Skin epidermis (tissue), 12 donors: ENCODE measurements around the gene KIF5B.
"Not testable (repeated sequence)": the region's sequence is repeated elsewhere in the genome, so short reads cannot be mapped to it uniquely, and the experiment has no call there.

ENCODE experiments used
- H3K27ac ChIP-seq, 21 experiments: fragments of 200-600 bp; sonication (generic) in 11 of 21; one replicate each; pipeline ENCODE4 v1.5.0; 2020; ENCODE audit warnings: mild to moderate bottlenecking in 3 of 21, inconsistent platforms in 2 of 21, moderate library complexity in 2 of 21
- H3K4me3 ChIP-seq, 7 experiments: fragments of 200-600 bp; sonication (generic) in 2 of 7; one replicate each; pipeline ENCODE4 v1.5.0; 2020; ENCODE audit warnings: inconsistent platforms in 2 of 7, mild to moderate bottlenecking in 2 of 7, moderate library complexity in 1 of 7

Gene KIF5B

DNA sequence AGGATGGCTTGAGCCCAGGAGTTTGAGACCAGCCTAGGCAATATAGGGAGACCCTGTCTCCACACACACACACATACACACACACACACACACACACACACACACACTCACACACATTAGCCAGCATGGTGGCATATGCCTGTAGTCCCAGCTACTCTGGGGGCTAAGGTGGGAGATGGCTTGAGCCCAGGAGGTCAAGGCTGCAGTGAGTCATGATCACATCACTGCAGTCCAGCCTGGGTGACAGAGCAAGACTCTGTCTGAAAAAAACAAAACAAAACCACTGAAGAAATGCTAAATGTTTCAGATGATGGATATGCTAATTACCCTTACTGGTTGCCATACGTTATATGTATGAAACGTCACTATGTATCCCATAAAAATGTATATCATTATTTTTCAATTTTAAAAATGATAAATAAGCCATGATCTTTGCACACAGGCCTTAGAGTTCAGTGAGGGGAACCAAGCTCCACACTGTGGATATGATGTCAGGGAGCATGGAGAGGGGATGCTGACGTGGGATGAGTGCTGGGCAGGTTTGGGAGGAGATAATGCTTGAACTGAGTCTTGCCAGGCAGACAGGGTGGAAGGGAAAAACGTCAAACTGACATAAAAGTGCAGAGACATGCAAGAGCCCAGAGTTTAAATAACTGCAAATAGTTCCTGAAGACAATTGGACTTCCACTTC, 81.6 kb downstream of the KIF5B start:
- Histone ChIP-seq H3K27ac (no peak overlapping the region), H3K4me3 (no peak overlapping the region)

DNA sequence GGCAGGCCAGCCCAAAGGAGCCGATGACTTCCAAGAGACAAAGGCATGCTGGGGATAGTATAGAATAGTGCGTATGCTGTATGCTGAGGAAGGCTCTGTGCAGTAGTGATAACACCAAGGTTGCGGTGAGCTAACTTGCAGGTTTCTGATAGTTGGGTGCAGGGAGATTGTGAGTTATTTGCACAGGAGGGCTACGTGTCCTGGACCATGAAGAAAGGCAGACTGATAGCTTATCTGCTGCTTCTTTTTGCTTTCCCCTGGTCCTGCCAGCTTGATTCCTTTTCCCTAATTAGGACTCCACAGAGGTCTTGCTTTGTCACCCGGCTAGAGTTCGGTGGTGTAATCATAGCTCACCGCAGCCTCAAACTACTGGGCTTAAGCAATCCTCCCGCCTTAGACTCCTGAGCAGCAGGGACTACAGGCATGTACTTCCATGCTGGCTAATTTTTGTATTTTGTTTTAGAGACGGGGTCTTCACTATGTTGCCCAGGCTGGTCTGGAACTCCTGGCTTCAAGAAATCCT, 83.6 kb downstream of the KIF5B start:
- no peak overlapping the region for H3K4me3 ChIP-seq
- H3K27ac ChIP-seq: no peak overlapping the region

DNA sequence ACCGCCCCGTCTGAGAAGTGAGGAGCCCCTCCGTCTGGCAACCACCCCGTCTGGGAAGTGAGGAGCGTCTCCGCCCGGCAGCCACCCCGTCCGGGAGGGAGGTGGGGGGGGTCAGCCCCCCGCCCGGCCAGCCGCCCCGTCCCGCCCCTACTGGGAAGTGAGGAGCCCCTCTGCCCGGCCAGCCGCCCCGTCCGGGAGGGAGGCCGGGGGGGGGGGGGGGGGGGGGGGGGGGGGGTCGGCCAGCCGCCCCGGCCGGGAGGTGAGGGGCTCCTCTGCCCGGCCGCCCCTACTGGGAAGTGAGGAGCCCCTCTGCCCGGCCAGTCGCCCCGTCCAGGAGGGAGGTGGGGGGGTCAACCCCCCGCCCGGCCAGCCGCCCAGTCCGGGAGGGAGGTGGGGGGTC, 86.4 kb downstream of the KIF5B start:
- not testable (repeated sequence) for H3K27ac ChIP-seq, H3K4me3 ChIP-seq

DNA sequence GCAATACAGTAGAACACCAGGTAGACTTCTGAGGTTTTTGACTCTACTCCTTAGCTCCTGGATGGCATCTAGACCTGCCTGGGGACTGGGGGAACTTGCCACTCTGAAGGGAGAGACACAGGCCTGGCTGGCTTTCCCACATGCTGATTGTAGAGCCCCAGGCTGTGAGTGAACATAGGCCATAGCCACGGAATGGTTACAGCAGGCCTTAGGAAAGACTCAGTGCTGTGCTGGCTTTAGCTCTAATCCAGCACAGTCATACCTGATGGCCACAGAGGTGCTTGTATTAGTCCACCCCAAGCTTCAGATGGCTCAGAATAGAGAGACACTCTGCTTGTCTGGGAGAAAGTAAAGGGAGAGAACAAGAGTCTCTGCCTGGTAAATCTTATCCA, 92.6 kb downstream of the KIF5B start:
- Histone ChIP-seq H3K27ac (no peak overlapping the region), H3K4me3 (no peak overlapping the region)

DNA sequence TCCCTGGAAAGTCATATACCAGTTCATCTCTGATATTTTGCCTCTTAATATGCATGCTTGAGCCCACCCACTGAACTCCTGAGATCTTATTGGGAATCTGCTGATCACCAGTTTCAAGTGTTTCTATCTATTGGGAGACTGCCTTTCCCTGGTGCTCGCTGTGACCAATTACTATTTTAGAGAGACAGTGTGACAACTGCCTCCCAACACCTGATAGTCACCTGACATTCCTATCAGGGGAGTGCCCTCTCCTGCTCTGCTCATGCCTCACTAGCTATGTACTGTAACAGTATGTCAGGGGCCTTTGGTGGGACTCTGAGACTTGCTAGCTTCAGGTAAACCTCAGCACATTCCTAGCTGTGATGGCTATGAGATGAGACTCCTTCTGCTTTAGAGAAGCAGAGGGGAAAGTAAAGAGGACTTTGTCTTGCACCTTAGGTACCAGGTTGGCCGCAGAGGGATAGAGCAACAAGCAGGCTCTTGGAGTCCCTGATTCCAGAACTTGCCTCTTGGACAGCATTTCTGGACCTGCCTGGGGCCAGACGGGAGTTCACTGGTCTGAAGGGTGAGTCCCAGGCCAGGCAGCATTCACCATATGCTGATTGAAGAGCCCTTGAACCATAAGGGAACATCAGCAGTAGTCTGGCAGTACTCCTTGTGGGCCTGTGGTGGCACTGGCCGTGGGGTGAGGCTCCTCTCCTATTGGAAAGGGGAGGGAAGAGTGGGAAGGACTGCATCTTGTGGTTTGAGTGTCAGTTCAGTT, 93.2 kb downstream of the KIF5B start:
- no peak overlapping the region for H3K27ac ChIP-seq
- no peak overlapping the region for H3K4me3 ChIP-seq

DNA sequence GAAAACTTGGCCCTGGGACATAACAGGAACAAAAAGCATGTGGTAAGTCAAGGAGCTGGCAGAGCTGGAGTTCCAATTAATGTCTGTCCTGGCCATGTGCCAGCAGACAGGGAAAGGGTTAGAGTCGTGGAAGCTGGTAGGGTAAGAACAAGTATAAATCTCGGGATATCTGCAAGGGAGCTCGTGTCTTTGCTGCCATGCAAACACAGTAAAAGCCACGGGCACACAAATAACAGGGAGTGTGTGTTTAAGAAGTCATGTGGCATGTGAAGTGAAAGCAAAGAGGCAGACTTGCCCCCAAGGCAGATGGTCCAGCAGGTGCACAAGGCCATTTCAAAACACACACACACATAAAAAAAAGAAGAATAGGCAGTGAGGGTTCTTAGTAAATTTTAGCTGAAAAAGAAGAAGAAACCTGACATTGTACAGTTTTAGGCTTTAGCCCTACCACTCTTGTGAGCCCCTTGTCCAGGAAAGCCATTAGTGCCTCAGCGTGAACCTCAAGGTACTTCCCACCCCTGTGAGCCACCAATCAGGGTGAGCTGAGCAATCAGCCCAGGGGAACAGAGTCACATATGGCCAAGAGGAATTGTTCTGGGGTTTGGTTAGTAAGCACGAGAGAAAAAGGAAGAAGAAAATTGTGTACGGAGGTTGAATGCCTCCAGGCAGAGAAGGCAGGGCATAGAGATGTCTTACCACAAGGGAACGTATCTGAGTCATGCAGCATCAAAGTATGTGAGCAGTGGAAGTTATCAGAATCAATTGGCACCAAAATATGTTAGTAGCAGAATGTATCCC, 94.7 kb downstream of the KIF5B start:
- Histone ChIP-seq H3K27ac (no peak overlapping the region), H3K4me3 (no peak overlapping the region)

DNA sequence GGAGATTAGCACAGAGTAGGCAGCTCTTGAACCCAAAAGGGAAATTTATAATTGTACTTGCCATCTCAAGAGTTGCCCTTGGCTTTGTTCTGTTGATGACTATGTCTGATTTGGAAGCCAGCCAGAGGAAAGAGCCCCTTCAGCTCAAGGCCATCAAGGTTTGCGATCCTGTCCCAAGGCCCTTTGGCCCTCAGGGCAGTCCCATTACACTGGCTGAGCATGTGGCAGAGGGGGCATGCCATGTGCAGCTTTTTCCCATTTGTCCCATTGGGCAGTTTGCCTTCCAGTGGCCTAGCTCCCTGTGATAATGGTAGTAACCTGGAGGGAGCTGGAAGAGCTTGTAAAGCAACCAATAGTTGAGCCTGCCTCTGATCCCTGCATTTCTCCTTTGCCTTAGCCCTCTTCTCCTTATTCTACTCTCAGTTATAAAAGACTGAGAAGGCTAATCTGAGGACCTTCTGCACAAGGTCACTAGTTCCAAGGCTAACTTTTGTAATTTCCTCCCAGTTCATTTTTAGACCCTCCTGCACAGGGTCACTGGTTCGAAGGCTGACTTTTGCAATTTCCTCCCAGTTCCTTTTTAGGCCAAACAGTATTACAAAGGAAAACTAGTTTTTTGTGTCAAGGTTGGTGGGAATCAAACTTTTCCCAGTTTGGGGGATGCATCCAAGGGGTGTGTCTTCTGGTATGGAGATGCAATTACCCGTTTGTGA, 96.6 kb downstream of the KIF5B start:
- H3K4me3 ChIP-seq: no peak overlapping the region
- no peak overlapping the region for H3K27ac ChIP-seq
